ENCODE measurements around the gene PPP2R3B. TPM values are rescaled to one million over a fixed set of nuclear protein-coding genes. Genes with fewer than 3 reads are reported as not detected.
"Not testable (repeated sequence)": the region's sequence is repeated elsewhere in the genome, so short reads cannot be mapped to it uniquely, and the experiment has no call there.

The PPP2R3B gene
- total RNA-seq, 1 donor from 2014 or later = 35.4 TPM

DNA sequence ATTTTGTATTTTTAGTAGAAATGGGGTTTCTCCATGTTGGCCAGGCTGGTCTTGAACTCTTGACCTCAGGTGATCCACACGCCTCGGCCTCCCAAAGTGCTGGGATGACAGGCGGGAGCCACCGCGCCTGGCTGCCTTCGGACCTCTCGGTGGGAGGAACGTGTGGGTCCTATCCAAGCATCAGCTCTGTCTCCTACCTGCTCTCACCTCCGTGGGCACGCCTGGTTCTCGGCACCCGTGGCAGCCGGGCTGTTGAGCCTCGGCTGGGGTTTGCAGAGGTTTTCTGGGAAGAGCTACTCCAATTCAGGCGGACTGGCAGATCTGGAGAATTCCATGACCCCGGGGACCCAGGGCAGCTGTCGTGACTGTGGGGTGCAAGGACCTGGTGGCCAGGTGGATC is 23.6 kb upstream of the PPP2R3B start:
- intact Hi-C loops (cut with DNase I) = no loop called here
- DNase-seq (ENCODE audit: low spot score) (no peak), ATAC-seq (no peak)

- ATAC-seq = no peak
- no peak for DNase-seq (ENCODE audit: low spot score)
- intact Hi-C loops (cut with DNase I) = no loop called here
Observed at GRCh38 chrX:405149-405548, 18.4 kb upstream of the PPP2R3B start.

DNA sequence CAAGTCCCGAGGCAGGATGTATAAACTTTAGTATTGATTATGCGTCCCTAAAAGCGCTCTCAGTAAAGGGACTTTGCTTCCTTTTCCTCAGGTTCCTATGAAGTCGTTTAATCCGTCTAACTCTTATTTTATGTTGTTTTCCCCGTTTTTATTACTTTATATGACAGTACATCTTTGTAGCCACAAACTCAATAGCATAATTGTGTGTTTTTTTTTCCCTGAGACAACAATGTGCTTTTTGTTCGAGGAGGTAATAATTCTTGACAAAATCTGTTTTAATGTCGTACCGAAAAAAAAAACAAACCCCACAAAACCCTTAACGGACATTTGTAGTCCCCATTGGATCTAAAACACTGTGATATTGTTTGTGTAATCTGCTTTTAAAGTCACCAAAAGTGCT is 17.9 kb upstream of the PPP2R3B start:
- intact Hi-C loops (cut with DNase I) = no loop called here
- no peak for DNase-seq (ENCODE audit: low spot score)
- ATAC-seq = peak; percentile 26

DNA sequence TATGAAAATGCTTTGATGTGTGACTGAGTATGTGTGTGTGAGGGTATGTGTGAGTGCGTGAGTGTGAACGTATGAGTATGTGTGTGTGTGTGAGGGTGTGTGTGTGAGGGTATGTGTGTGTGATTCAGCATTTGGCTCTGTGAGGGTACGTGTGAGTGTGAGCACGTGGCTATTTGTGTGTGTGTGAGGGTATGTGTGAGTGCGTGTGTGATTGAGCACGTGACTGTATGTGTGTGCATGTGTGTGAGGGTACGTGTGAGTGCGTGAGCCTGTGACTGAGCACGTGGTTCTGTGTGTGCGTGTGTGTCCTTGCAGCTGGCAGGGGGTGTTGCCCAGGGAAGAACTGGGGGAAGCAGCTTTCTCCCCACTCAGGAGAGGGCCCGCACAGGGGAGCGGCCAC is 16.1 kb upstream of the PPP2R3B start:
- no peak for ATAC-seq
- DNase-seq (ENCODE audit: low spot score) = no peak
- intact Hi-C loops (cut with DNase I) = no loop called here

GRCh38 chrX:400258-400657 is 13.6 kb upstream of the PPP2R3B start:
- intact Hi-C loops (cut with DNase I) = no loop called here
- ATAC-seq = no peak

DNA sequence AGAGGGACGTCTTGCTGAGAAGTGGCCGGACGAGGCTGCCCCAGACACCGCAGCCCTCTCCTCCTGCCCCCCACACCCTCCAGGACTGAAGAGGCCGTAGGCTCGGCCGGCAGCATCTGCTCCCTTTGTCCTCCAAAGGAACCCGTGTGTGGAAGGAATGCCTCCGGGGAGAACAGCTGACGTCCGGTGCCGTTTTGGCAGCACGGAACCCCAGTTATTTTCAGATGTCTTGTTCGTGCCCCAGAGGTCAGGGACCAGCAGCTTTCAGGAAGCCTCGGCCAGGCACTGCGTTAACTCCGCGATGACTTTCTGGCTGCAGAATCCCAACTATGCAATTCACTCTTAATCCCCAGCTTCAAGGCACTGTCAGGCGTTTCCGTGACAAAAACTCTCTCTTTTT is 10.9 kb upstream of the PPP2R3B start:
- intact Hi-C loops (cut with DNase I) = no loop called here
- no peak for DNase-seq (ENCODE audit: low spot score)
- ATAC-seq = peak; percentile 91

More at GRCh38 chrX:400258-400657, 13.6 kb upstream of the PPP2R3B start:
- no peak for DNase-seq (ENCODE audit: low spot score)

DNA sequence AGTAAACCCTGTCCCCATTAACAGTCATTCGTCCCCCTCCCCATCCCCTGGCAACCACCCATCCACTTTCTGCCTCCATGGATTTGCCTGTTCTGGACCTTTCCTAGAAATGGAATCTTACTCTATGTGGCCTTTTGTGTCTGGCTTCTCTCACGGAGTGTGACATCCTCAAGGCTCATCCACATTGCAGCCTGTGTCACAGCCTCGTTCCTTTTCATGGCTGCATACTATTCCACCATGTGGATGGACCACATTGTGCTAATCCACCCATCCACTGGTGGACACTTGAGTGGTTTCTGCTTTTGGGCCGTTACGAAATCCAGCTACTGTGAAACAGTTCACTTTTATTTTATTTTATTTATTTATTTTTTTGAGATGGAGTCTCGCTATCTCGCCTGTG is 8.1 kb upstream of the PPP2R3B start:
- intact Hi-C loops (cut with DNase I) = no loop called here
- ATAC-seq = no peak

DNA sequence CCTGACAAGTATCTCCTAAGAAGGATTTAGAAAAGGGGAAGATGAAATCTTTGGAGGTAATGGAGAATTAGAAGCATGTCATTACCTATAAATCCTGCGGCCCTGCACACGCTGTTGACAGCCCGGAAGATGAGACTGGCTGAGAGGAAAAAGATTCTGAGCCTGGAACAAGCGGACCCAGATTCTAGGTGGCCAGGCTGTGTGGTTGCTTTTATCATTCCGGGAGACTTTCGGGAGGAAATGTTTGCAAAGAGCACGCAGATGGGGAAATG is 5.8 kb upstream of the PPP2R3B start:
- intact Hi-C loops (cut with DNase I) = no loop called here

More for the DNA sequence above, 8.1 kb upstream of the PPP2R3B start:
- DNase-seq (ENCODE audit: low spot score) = no peak

DNA sequence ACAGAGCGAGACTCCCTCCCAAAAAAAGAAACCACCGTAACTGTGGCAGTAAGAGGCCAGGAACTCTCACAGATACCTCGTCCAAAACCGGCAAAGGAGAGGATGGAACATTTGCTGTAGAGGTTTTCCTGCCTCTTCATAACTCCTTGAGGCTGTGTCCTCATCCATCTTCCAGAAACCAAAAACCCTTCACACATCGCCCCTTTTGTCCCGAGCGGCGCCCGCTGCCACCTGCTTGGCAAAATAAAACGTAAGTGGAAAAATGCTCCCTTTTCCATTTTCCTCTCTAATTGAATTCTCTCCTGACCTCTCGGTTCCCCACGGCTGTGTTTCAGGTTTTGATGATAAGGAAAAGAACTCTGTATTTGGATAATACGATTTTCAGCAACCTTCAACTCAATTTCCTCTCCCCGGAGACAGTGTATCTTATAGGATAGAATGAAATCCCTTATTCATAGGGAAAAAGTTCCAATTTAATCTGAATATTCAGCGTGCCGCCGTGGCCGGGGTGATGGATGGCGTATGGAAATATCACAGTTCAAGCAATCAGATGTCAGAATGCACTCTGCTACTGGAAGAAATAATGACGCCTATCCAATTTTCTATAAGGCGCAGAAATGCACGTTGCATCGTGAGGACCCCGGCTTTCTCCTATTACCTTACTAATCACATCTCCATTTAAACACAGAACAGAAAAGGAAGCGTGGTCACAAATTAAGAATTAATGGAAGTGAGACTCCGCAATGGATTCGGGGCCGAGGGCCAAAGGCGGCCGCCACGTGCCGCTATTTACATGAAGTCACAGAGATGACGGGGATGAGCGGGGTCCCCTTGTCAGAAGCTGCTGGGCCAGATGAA is 5.2 kb upstream of the PPP2R3B start:
- no peak for ATAC-seq
- intact Hi-C loops (cut with DNase I) = no loop called here
- no peak for DNase-seq (ENCODE audit: low spot score)

More for the DNA sequence above, 5.8 kb upstream of the PPP2R3B start:
- ATAC-seq (no peak), DNase-seq (ENCODE audit: low spot score) (no peak)

DNA sequence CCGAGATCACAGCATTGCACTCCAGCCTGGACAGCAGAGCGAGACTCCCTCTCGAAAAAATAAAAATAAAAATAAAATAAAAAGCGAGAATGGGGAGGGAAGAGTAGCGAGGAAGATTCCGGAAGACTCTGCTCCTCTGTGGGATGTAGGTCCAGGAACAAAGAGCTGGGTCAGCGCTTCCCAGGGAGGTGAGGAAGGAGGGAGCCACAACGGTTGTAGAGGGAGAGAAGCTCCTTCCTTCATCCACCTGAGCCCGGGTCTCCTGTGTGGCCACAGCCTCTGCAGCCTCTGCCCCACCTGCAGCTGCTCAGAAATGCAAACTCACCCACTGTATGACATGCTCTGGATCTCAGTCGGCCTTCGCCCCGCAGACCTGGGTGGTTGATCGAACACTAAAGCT is 3.8 kb upstream of the PPP2R3B start:
- no peak for ATAC-seq
- DNase-seq (ENCODE audit: low spot score) = no peak
- intact Hi-C loops (cut with DNase I) = no loop called here

DNA sequence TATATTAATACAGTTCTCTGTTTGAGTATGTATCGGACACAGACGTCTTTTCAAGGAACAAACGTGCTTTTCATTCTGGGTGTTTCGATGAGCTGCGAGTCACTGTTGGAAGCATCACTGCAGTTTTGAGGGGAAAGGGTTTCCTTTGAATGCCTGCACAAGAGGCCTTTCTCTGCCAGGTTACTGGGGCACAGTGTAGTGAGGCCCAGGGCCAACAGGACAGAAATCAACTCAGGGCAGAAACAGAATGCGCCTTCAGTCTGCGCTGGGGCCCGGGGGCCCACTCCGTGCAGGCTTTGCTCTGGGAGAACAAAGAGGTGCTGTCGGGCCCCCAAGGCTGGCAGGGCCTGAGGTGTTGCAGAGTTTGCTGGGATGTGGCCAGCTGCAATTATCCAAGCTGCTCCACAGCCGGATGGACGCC is 2.3 kb upstream of the PPP2R3B start:
- intact Hi-C loops (cut with DNase I) = no loop called here
- ATAC-seq = no peak
- DNase-seq (ENCODE audit: low spot score) = peak; percentile 75

GRCh38 chrX:387729-388128 is 1.0 kb upstream of the PPP2R3B start:
- DNase-seq (ENCODE audit: low spot score) (no peak), ATAC-seq (no peak)
- intact Hi-C loops (cut with DNase I) = no loop called here

DNA sequence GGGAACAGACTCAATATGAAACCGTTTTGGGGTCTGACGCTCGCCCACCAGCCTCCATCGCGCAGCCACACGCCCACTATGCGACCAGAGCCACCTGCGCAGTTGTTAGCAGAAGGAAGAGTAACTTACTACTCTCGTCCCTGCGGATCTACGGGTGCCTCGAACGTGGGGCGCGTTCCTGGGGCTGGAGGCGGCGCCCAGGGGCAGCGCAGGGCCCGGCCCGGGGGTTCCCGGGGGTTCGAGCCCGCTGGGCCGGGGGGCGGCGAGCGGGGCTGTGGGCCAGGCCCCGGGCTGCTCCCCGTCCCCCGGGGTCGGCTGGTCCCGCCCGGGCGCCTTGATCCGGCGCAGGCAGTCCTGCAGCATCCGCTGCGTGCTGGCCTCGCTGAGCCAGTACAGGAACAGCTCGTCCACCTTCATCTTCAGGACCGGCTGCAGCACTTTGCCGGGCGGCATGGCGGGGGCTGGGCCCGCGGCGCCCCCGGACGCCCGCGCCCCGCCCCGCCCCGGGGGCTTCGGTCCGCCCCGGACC is 404 bp downstream of the PPP2R3B start:
- DNase-seq (ENCODE audit: low spot score) (no peak), ATAC-seq (no peak)
- intact Hi-C loops (cut with DNase I) = no loop called here

- intact Hi-C loops (cut with DNase I); DNase-seq (ENCODE audit: low spot score); ATAC-seq: not testable (repeated sequence)
Observed at GRCh38 chrX:385736-386135, 971 bp downstream of the PPP2R3B start.

DNA sequence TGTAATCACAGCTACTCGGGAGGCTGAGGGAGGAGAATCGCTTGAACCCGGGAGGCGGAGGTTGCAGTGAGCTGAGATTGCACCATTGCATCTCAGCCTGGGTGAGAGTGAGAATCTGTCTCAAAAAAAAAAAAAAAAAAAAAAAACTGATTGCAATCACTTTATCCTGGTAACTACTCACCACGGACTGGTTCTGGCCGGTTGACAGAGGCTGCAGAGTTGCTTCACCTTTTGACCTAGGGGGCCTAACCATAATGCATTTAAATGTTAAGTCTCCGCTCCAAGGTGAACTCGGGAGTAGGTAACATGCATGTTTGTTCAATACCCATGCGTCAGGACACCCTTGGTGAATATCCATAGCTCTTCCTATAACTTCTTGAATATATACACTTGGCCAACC is 1.8 kb downstream of the PPP2R3B start:
- ATAC-seq (no peak), DNase-seq (ENCODE audit: low spot score) (no peak)
- intact Hi-C loops (cut with DNase I) = no loop called here

GRCh38 chrX:378443-378842 is 8.3 kb downstream of the PPP2R3B start:
- intact Hi-C loops (cut with DNase I) = no loop called here
- DNase-seq (ENCODE audit: low spot score) (no peak), ATAC-seq (no peak)

DNA sequence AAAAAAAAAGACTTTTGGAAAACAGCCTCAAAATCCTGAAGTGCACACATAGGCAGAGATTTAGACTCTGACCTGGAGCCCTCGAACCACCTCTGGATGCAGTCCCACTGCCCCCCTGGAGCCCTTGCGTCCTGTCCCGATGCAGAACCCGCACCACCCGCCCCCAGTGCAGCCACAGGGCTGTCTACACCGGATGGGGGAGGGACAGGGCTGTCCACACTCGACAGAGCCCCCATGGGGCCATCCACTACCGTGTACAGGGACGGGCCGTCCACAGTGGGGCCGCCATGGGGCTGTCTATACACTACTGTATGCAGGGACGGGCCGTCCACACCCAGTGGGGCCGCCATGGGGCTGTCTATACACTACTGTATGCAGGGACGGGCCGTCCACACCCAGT is 10.5 kb downstream of the PPP2R3B start:
- DNase-seq (ENCODE audit: low spot score); ATAC-seq; intact Hi-C loops (cut with DNase I): not testable (repeated sequence)

DNA sequence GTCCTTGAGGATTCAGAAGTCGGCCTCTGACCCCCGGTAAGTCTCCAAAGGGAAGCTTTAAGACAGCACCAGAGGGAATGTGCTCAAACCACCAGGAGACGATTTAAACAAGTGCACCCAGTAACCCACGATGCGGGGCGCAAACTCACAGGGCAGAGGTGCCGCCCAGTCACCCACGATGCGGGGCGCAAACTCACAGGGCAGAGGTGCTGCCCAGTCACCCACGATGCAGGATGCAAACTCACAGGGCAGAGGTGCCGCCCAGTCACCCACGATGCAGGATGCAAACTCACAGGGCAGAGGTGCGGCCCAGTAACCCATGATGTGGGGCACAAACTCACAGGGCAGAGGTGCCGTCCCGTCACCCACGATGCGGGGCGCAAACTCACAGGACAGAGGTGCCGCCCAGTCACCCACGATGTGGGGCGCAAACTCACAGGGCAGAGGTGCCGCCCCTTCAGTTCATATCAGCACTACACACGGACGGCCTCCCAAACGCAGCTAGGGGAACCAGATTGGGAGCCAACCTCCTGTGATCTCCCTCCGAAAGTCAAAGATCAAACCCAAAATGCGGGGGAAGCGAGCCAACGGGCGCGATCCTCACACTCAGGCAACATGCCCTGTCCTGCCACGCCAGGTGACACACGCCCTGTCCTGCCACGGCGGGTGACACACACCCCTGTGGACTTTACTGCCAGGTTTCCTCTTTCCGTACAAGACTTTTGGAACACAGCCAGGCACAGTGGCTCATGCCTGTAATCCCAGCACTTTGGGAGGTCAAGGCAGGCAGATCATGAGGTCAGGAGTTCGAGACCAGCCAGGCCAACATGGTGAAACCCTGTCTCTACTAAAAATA is 11.3 kb downstream of the PPP2R3B start:
- no peak for DNase-seq (ENCODE audit: low spot score)
- intact Hi-C loops (cut with DNase I) = no loop called here
- no peak for ATAC-seq

GRCh38 chrX:374596-374995 is 12.1 kb downstream of the PPP2R3B start:
- DNase-seq (ENCODE audit: low spot score) (no peak), ATAC-seq (peak; percentile 28)
- intact Hi-C loops (cut with DNase I) = no loop called here

Data from sciatic nerve (tissue), 2 donors.